Left ventricle myocardium inferior (tissue), 1 donor: Measurements from ENCODE around the gene KRTAP19-6. TPM values are rescaled to one million over a fixed set of nuclear protein-coding genes. Genes with fewer than 3 reads are reported as not detected.

Source experiments
- DNase-seq: peaks from one replicate; pipeline ENCODE4 v3.0.0-alpha.2; 2020
- H3K27ac ChIP-seq: fragments of 200-600 bp; replicated peaks from 2 replicates; pipeline ENCODE4 v1.8.0; 2021
- H3K27me3 ChIP-seq: fragments of 200-600 bp; 2 replicates; pipeline ENCODE4 v1.8.0; 2021; ENCODE audit warnings: low read depth
- H3K36me3 ChIP-seq: fragments of 200-600 bp; 2 replicates; pipeline ENCODE4 v1.8.0; 2021
- H3K4me1 ChIP-seq: fragments of 200-600 bp; 2 replicates; pipeline ENCODE4 v1.8.0; 2021
- H3K4me3 ChIP-seq: fragments of 200-600 bp; 2 replicates; pipeline ENCODE4 v1.8.0; 2021; ENCODE audit warnings: mild to moderate bottlenecking, moderate library complexity
- H3K9me3 ChIP-seq: fragments of 200-600 bp; replicated peaks from 2 replicates; pipeline ENCODE4 v1.8.0; 2021
- CTCF ChIP-seq: fragments of 200-600 bp; IDR thresholded peaks from 2 replicates; pipeline ENCODE4 v1.8.0; 2021; ENCODE audit warnings: antibody characterized with exemption, mild to moderate bottlenecking, borderline replicate concordance
- intact Hi-C: fragments of 100-400 bp; cut with micrococcal nuclease; formaldehyde crosslinking; loops from one replicate; pipeline ENCODE4 v1.11.0; 2022
- total RNA-seq: library from RNA; stranded (reverse); fragmentation: NEBNext Ultra II Directional; extraction: Animal tissue kit (Norgen Biotek cat#: 25700); gene quantifications from one replicate; pipeline ENCODE4 v1.2.1, GENCODE V29; 2021
- donor health status: DM: no; HTN: yes; CAD: no; lungs with severe emphysema.

Gene KRTAP19-6
- total RNA-seq, 1 donor from 2014 or later, result not detected

DNA sequence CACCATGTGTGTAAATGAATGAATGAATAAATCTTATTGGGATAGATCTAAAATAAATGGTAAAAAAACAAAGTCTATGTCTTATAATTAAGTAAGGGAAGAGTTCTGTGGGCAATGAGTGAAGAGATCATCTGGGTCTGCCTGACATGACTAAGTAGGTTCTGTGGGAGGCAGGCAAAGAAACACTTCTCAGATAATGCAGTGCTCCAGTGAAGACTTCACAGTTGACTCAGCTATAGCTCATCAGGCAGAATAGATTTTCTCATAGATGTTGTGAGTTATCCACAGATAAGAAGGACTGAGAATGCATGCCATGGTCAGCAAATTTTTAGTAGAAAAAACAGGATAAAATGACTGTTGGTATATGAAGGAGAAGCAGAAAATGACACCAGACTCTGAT is 36.1 kb upstream of the KRTAP19-6 start:
- TF ChIP-seq CTCF, result no peak
- H3K9me3 ChIP-seq, result no peaks in the 10 kb centered on the region
- intact Hi-C loops, result no loop called here
- no peak overlapping the region for H3K4me3 ChIP-seq
- H3K36me3 ChIP-seq, result no peaks in the 10 kb centered on the region
- no peaks in the 10 kb centered on the region for H3K27me3 ChIP-seq
- no peak for DNase-seq
- H3K4me1 ChIP-seq, result no peaks in the 10 kb centered on the region
- H3K27ac ChIP-seq, result no peak overlapping the region

DNA sequence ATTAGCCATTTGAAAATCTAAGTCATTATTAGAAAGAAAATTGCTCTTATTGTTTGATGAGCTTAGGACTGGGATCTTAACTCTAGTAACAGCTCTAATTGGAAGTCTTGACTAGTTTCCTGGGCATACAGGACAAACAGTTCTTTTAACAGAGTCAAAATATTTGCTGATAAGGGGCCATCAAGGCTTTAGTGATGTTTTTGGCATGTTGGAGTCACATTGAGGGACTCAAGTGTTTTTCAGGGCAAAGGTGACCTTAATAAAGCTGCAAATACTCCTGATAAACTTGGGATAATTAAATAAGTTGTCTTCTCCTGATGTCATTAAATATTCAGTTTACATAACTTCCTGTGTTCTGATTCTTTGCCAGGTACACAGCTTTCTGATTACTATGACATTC is 26.0 kb upstream of the KRTAP19-6 start:
- Histone ChIP-seq H3K4me3 (no peak overlapping the region), H3K36me3 (no peaks in the 10 kb centered on the region), H3K27me3 (no peaks in the 10 kb centered on the region), H3K4me1 (no peaks in the 10 kb centered on the region), H3K27ac (peak overlapping the region; percentile 48), H3K9me3 (no peaks in the 10 kb centered on the region)
- no peak for TF ChIP-seq CTCF
- intact Hi-C loops, result no loop called here
- no peak for DNase-seq

DNA sequence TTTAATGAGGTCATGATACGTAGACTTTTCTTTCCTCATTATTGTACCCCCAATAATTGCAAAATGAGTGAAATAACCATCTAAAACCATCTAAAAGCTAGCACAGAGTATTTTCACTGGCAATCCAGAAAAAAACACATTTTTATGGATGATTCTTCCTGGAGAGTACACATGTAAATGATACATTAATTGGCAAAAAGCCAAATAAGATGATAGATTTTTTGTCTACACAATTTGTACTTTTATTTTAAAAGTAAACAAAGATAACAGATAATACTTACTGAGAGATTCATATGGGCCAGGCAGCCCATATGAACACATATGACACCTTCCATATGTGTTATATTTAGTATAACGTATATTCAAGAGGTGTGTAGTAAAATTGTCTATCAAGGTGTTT is 22.0 kb upstream of the KRTAP19-6 start:
- Histone ChIP-seq H3K9me3 (no peaks in the 10 kb centered on the region), H3K4me3 (no peak overlapping the region), H3K27ac (no peak overlapping the region), H3K4me1 (no peaks in the 10 kb centered on the region), H3K36me3 (no peaks in the 10 kb centered on the region), H3K27me3 (no peaks in the 10 kb centered on the region)
- DNase-seq, result no peak
- intact Hi-C loops, result no loop called here
- no peak for TF ChIP-seq CTCF

- Histone ChIP-seq H3K4me1 (no peaks in the 10 kb centered on the region), H3K27ac (no peak overlapping the region), H3K36me3 (no peaks in the 10 kb centered on the region), H3K4me3 (no peak overlapping the region), H3K27me3 (no peaks in the 10 kb centered on the region), H3K9me3 (no peaks in the 10 kb centered on the region)
- no peak for TF ChIP-seq CTCF
- no peak for DNase-seq
- intact Hi-C loops, result no loop called here
Observed at GRCh38 chr21:30563072-30563471, 21.4 kb upstream of the KRTAP19-6 start.

DNA sequence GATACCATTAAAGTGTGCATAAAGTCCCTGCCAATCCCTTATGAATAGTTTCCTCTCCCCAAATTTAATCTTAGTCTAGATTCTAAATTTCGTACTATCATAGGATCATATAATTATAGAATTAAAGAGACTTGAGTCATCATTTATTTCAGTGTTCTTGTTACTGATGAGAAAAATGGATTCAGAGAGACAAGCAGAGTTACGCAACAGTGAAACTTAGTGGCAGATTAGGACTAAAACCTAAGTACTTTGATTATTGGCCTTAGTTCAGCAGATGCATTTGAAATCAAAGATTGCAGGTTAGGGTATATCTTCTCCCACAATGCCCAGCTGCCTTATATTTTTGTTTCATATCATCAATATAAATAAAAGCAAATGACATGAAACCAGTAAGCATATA is 20.3 kb upstream of the KRTAP19-6 start:
- intact Hi-C loops, result no loop called here
- no peak for TF ChIP-seq CTCF
- H3K4me1 ChIP-seq, result no peaks in the 10 kb centered on the region
- no peak overlapping the region for H3K27ac ChIP-seq
- H3K27me3 ChIP-seq, result no peaks in the 10 kb centered on the region
- DNase-seq, result no peak
- no peaks in the 10 kb centered on the region for H3K9me3 ChIP-seq
- H3K4me3 ChIP-seq, result no peak overlapping the region
- no peaks in the 10 kb centered on the region for H3K36me3 ChIP-seq

GRCh38 chr21:30561264-30561895 is 19.7 kb upstream of the KRTAP19-6 start, which contains the start of gene KRTAP19-7:
KRTAP19-7 (minus strand) TSS chr21:30561314; CDS start chr21:30561289, 25 bp downstream.
- Histone ChIP-seq H3K36me3 (no peaks in the 10 kb centered on the region), H3K9me3 (no peaks in the 10 kb centered on the region), H3K27ac (no peak within 1 kb of the TSS), H3K4me3 (no peak within 1 kb of the TSS), H3K27me3 (no peaks in the 10 kb centered on the region), H3K4me1 (no peaks in the 10 kb centered on the region)
- no peak for DNase-seq
- intact Hi-C loops, result no loop called here
- no peak for TF ChIP-seq CTCF
